ENCODE measurements around the gene CARS1.

Gene CARS1

GRCh38 chr11:3060436-3061025, 3.3 kb upstream of the CARS1 start:
- no peak for DNase-seq (ENCODE audit: low read depth)

DNA sequence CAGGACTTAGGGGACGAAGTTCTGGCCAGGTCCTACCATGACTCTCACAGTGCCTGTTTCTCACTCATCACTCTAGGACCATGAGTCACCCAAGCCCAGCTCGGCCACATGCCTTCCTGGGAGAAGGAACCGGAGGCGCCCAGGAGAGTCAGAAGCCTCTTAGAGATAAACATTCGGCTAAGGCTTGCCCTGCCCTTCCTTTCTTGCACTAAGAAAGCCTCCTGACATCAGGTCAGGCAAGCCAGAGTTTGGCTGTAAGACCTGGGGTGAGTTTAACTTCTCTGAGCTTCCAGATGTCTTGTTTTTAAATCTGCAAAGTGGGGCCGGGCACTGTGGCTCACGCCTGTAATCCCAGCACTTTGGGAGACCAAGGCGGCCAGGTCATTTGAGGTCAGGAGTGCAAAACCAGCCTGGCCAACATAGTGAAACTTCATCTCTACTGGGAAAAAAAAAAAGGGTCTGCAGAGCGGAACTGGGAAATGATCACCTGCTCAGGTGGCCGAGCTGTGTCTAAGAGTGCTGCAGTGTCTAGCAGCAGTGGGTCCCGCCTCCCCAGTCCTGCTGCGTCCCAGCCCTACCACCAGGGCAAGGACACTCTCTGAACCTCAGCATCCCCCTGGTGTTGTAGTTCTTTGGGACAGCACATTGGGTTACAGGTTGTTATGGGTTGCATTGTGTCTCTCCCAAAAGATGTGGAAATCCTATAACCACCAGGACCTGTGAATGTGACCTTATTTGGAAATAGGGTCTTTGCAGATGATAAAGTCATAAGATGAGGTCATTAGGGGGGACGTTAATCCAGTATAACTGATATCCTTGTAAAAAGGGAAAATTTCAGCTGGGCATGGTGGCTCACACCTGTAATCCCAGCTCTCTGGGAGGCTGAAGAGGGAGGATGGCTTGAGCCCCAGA, 1.8 kb upstream of the CARS1 start:
- DNase-seq (ENCODE audit: low read depth) = peak; percentile 89

DNA sequence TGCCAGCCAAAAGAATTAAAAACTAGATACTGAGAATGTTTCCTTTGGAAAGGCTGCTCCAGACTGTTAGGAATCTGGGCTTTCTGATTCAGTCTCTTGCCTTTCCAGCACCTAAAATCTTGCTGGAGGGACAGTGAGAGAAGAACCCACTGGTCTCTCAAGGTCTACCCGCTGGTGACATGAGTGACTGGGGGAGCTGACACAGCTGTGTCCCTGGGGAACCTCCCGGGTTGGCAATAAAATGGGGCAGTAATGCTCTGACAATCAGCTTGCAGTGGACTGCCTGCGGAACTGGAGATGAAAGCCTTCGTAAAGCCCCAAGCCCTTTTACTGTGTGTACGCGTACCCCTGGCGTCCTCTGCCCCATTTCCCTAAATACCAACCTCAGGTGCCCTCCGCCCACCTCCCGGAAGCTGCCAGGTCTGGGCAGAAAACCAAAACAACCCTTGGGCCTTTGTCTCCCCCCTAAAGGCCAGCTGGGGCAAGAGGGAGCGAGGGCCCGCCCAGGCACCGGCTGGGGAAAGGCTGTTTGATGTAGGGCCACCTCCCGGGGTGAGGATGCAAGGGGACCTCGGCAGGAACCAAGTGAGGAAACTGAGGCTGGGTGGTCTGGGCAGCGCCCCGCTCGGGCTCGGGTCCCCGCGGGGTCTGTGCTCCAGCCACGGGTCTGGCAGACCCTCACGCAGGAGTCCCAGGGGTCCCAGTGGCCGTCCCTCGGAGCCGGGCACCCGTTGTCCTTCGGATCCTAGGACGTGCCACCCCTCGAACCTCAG, 741 bp downstream of the CARS1 start:
- no peak for DNase-seq (ENCODE audit: low read depth)

GRCh38 chr11:3055891-3056290, 1.3 kb downstream of the CARS1 start:
- DNase-seq (ENCODE audit: low read depth) = no peak

DNA sequence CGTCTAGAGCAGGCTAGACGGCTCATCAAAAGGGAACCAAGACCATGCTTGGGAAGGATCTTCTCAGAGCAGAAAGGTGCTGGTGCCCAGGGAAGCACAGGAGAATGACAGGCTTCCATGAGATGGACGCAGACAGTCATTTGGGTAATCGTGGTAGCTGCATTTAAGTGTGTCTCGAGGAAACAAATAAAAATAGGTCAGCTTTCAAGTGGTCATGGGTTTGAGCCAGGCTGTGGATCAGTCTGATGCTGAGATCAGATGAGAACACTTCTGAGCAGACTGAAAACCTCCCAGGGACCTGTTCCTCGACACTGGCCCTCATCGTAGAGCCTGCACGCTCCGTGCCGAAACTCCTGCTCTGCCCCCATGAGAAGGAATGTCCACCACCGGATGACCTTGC, 4.7 kb downstream of the CARS1 start:
- DNase-seq (ENCODE audit: low read depth) = no peak

- no peak for DNase-seq (ENCODE audit: low read depth)
Measured at GRCh38 chr11:3052109-3052479, 5.1 kb downstream of the CARS1 start.

GRCh38 chr11:3051196-3052108, 5.8 kb downstream of the CARS1 start:
- no peak for DNase-seq (ENCODE audit: low read depth)

DNA sequence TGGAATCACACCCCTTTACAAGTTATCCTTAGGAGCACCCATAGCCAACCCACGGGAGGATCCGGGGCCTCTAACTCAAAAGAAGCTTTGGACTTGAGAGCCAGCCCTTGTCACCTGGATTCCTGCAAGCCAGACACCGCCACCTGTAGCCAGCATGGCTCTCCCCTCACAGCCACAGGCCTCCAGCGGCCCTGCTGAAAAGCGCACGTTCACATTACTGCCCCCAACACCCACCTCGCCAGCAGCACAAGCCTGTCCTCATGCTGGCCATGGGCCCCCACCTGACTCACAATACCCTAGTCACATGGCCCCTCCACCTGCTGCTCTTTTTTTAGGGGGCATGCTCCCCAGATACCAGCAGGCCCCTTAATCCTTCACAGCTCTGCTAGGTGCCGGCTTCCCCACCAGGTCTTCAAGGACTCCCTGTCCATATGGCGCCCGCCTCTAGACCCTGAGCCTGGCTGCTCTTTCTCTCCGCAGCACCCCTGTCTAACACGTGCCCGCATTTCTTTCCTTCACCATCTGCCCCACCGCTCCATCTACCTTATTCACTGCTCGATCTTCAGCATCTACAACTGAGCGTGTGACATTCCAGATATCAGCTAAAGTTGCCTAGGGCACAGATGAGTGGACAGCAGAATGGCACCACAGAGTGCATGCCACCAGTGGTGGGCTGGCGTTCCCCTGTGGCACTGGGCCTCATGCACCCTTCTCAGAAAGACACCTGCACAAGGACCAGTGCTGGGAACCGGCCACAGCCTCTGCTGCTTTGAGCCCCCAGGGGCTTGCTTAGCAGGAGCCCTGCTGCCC, 6.6 kb downstream of the CARS1 start:
- DNase-seq (ENCODE audit: low read depth) = no peak

GRCh38 chr11:3049430-3050243, 7.6 kb downstream of the CARS1 start:
- peak; percentile 97 for DNase-seq (ENCODE audit: low read depth)

- DNase-seq (ENCODE audit: low read depth) = no peak
Measured at GRCh38 chr11:3047637-3048036, 9.6 kb downstream of the CARS1 start.

GRCh38 chr11:3046641-3047040, 10.6 kb downstream of the CARS1 start:
- DNase-seq (ENCODE audit: low read depth) = no peak

GRCh38 chr11:3046190-3046589, 11.0 kb downstream of the CARS1 start:
- DNase-seq (ENCODE audit: low read depth) = no peak

- no peak for DNase-seq (ENCODE audit: low read depth)
Measured at GRCh38 chr11:3044915-3045314, 12.3 kb downstream of the CARS1 start.

DNA sequence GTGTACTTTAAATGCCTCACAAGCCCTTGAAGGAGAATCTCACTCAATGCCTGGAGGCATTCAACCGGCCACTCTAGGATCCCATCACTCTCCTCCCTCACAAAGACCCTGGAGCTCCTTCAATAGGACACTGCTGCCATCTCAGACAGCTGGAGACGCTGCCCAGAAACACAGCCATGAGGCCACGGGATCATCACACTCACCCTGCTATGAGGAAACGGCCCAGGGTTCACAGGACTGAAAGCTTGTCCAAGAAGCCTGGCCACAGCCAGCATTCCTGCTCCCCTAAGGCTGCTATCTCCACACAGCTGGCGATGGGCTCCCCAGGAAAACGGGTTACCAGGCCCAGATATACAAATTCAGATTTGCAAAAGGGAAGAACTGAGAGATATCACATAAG, 13.2 kb downstream of the CARS1 start:
- DNase-seq (ENCODE audit: low read depth) = peak; percentile 71

GRCh38 chr11:3043315-3043871, 13.8 kb downstream of the CARS1 start:
- DNase-seq (ENCODE audit: low read depth) = peak; percentile 53

- DNase-seq (ENCODE audit: low read depth) = no peak
Measured at GRCh38 chr11:3042496-3043314, 14.5 kb downstream of the CARS1 start.

DNA sequence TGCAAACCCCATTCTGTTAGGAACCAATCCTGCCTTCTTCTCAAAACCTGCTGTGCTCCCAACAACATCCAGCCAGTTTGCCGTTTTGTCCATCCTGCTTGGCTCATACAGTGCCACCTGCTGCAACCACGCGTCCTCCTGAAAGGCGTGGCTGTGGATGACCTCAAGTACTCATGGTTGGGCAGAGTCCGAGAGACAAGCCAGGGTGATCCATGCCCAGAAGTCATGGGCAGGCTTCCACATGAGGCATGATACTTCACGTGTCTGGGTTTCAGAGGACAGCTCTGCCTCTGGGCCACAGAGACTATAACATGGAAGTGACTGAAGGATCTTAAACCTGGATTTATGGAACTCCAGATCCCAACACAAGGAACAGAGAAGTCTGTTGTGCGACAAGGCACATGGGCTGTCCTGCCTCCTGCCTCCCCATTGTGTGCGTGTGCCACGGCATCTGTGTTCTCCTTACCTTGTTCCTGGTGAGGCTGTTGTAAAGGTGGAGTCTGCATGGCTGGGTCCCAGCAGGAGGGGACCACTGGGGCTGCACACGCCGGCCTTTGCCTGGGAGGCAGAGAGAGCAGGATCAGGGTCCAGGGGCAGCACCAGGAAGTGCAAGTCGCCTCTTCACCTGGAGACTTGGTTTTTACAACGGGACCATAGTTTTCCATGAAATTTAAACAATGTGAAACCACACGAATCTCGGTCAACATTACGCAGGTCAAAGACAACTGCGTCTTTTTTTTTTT, 15.4 kb downstream of the CARS1 start:
- DNase-seq (ENCODE audit: low read depth) = no peak

- no peak for DNase-seq (ENCODE audit: low read depth)
Measured at GRCh38 chr11:3040881-3041280, 16.3 kb downstream of the CARS1 start.
